ENCODE measurements around the gene ACCS. TPM values are rescaled to one million over a fixed set of nuclear protein-coding genes. Genes with fewer than 3 reads are reported as not detected.

ACCS gene
- total RNA-seq, 1 donor from 2014 or later: 21.3 TPM

GRCh38 chr11:44017443-44018126 lies 48.5 kb upstream of the ACCS start:
- Histone ChIP-seq H3K4me1 (ENCODE audit: insufficient read depth, low read length) (peaks cover 14% of the 10 kb centered on the region), H3K36me3 (ENCODE audit: insufficient read depth, low read length) (no peaks in the 10 kb centered on the region), H4K20me1 (ENCODE audit: insufficient read depth, low read length) (no peaks in the 10 kb centered on the region), H3K27ac (ENCODE audit: low read depth, low read length) (no peak overlapping the region), H3K4me3 (ENCODE audit: insufficient read depth, low read depth, low read length) (no peak overlapping the region), H3K27me3 (ENCODE audit: insufficient read depth, low read length) (peaks cover 7% of the 10 kb centered on the region), H3K79me2 (ENCODE audit: insufficient read depth, low read length) (no peaks in the 10 kb centered on the region), H3K9ac (ENCODE audit: low read length) (no peak overlapping the region), H3K9me3 (ENCODE audit: insufficient read depth, low read depth, low read length) (peaks cover 2% of the 10 kb centered on the region), H2AFZ (ENCODE audit: low read depth, low read length) (no peak overlapping the region), H3K4me2 (ENCODE audit: low read length) (no peak overlapping the region)
- peaks cover 5% of the 10 kb centered on the region for H3K27me3 Mint-ChIP-seq (ENCODE audit: low read depth, unreplicated experiment)
- peaks cover 3% of the 10 kb centered on the region for H3K36me3 Mint-ChIP-seq (ENCODE audit: low read depth, unreplicated experiment)
- H3K9me3 Mint-ChIP-seq (ENCODE audit: unreplicated experiment): peaks cover 6% of the 10 kb centered on the region
- peak overlapping the region; percentile 2 for H3K27ac Mint-ChIP-seq (ENCODE audit: unreplicated experiment)
- no peak overlapping the region for H3K4me3 Mint-ChIP-seq (ENCODE audit: unreplicated experiment)
- H3K4me1 Mint-ChIP-seq (ENCODE audit: low read depth, unreplicated experiment): peaks cover 22% of the 10 kb centered on the region
- no peak for FAIRE-seq
- TF ChIP-seq EZH2 (IDR thresholded peaks at IDR 0.05; ENCODE audit: insufficient read depth, low read length): no peak
- no peak for TF ChIP-seq CTCF (IDR thresholded peaks at IDR 0.05; ENCODE audit: insufficient read depth, low read depth, low read length)
- DNase-seq (ENCODE audit: low read depth): no peak

- FAIRE-seq (no peak), DNase-seq (ENCODE audit: low read depth) (no peak)
- peaks cover 6% of the 10 kb centered on the region for H3K9me3 Mint-ChIP-seq (ENCODE audit: unreplicated experiment)
- H3K4me3 Mint-ChIP-seq (ENCODE audit: unreplicated experiment): no peak overlapping the region
- peak overlapping the region; percentile 2 for H3K27ac Mint-ChIP-seq (ENCODE audit: unreplicated experiment)
- peaks cover 22% of the 10 kb centered on the region for H3K4me1 Mint-ChIP-seq (ENCODE audit: low read depth, unreplicated experiment)
- Histone ChIP-seq H4K20me1 (ENCODE audit: insufficient read depth, low read length) (no peaks in the 10 kb centered on the region), H3K9ac (ENCODE audit: low read length) (no peak overlapping the region), H3K27me3 (ENCODE audit: insufficient read depth, low read length) (peaks cover 7% of the 10 kb centered on the region), H3K79me2 (ENCODE audit: insufficient read depth, low read length) (no peaks in the 10 kb centered on the region), H2AFZ (ENCODE audit: low read depth, low read length) (no peak overlapping the region), H3K4me2 (ENCODE audit: low read length) (no peak overlapping the region), H3K27ac (ENCODE audit: low read depth, low read length) (no peak overlapping the region), H3K4me3 (ENCODE audit: insufficient read depth, low read depth, low read length) (no peak overlapping the region), H3K4me1 (ENCODE audit: insufficient read depth, low read length) (peaks cover 14% of the 10 kb centered on the region), H3K9me3 (ENCODE audit: insufficient read depth, low read depth, low read length) (peaks cover 2% of the 10 kb centered on the region), H3K36me3 (ENCODE audit: insufficient read depth, low read length) (no peaks in the 10 kb centered on the region)
- TF ChIP-seq CTCF (IDR thresholded peaks at IDR 0.05; ENCODE audit: insufficient read depth, low read depth, low read length): no peak
- no peak for TF ChIP-seq EZH2 (IDR thresholded peaks at IDR 0.05; ENCODE audit: insufficient read depth, low read length)
- peaks cover 3% of the 10 kb centered on the region for H3K36me3 Mint-ChIP-seq (ENCODE audit: low read depth, unreplicated experiment)
- H3K27me3 Mint-ChIP-seq (ENCODE audit: low read depth, unreplicated experiment): peaks cover 5% of the 10 kb centered on the region
Measured at GRCh38 chr11:44018127-44018521, 47.9 kb upstream of the ACCS start.

GRCh38 chr11:44018829-44019228 lies 47.2 kb upstream of the ACCS start:
- TF ChIP-seq CTCF (IDR thresholded peaks at IDR 0.05; ENCODE audit: insufficient read depth, low read depth, low read length) (no peak), EZH2 (IDR thresholded peaks at IDR 0.05; ENCODE audit: insufficient read depth, low read length) (no peak)
- Histone ChIP-seq H3K4me3 (ENCODE audit: insufficient read depth, low read depth, low read length) (no peak overlapping the region), H3K4me1 (ENCODE audit: insufficient read depth, low read length) (peaks cover 14% of the 10 kb centered on the region), H3K27me3 (ENCODE audit: insufficient read depth, low read length) (peaks cover 7% of the 10 kb centered on the region), H4K20me1 (ENCODE audit: insufficient read depth, low read length) (no peaks in the 10 kb centered on the region), H3K36me3 (ENCODE audit: insufficient read depth, low read length) (no peaks in the 10 kb centered on the region), H3K4me2 (ENCODE audit: low read length) (no peak overlapping the region), H3K9ac (ENCODE audit: low read length) (no peak overlapping the region), H3K9me3 (ENCODE audit: insufficient read depth, low read depth, low read length) (peaks cover 2% of the 10 kb centered on the region), H3K27ac (ENCODE audit: low read depth, low read length) (no peak overlapping the region), H3K79me2 (ENCODE audit: insufficient read depth, low read length) (no peaks in the 10 kb centered on the region), H2AFZ (ENCODE audit: low read depth, low read length) (no peak overlapping the region)
- Mint-ChIP-seq H3K9me3 (ENCODE audit: unreplicated experiment) (peaks cover 6% of the 10 kb centered on the region), H3K4me1 (ENCODE audit: low read depth, unreplicated experiment) (peaks cover 22% of the 10 kb centered on the region), H3K36me3 (ENCODE audit: low read depth, unreplicated experiment) (peaks cover 3% of the 10 kb centered on the region), H3K27me3 (ENCODE audit: low read depth, unreplicated experiment) (peaks cover 5% of the 10 kb centered on the region), H3K4me3 (ENCODE audit: unreplicated experiment) (no peak overlapping the region), H3K27ac (ENCODE audit: unreplicated experiment) (no peak overlapping the region)
- no peak for DNase-seq (ENCODE audit: low read depth)
- no peak for FAIRE-seq
